ENCODE data around the gene RAD51B. TPM values are rescaled to one million over a fixed set of nuclear protein-coding genes. Genes with fewer than 3 reads are reported as not detected.

Gene RAD51B
- total RNA-seq, 1 donor from 2014 or later, result 28.5 TPM

GRCh38 chr14:68516342-68516741, 696.8 kb downstream of the RAD51B start:
- TF ChIP-seq POLR2AphosphoS5 (IDR thresholded peaks at IDR 0.05; ENCODE audit: insufficient read depth in 1 of 2, low read depth in 1 of 2), result no peak
- no peak for TF ChIP-seq CTCF (IDR thresholded peaks at IDR 0.05)
- no peak for TF ChIP-seq POLR2A (IDR thresholded peaks at IDR 0.05)
- intact Hi-C loops (cut with DNase I), result no loop called here
- Histone ChIP-seq H3K4me1 (peaks cover 83% of the 10 kb centered on the region), H3K27ac (no peak overlapping the region), H3K9me3 (no peaks in the 10 kb centered on the region), H3K4me3 (no peak overlapping the region), H3K27me3 (no peaks in the 10 kb centered on the region), H3K36me3 (no peaks in the 10 kb centered on the region)
- no peak for DNase-seq (ENCODE audit: extremely low spot score in 2 of 2)

DNA sequence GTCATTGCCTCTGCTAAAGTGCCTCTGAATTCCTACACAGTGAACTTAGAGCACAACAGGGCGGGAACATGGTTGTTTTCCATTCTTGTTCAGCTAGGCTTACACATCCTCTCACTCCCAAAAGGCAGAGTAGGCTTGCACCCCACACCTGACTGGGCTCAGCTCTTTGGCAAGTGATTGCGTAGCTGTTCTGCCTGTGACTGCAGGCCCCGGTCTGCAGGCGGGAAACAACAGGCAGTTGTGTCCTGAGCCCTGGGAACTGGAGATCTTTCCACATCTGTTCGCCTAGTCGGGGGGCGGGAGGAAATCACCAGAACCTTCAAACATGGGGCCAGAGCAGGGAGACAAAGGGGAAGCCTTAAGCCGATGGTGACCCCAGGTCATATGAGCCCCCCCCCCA, 698.6 kb downstream of the RAD51B start:
- intact Hi-C loops (cut with DNase I), result no loop called here
- TF ChIP-seq CTCF (IDR thresholded peaks at IDR 0.05) (no peak), POLR2AphosphoS5 (IDR thresholded peaks at IDR 0.05; ENCODE audit: insufficient read depth in 1 of 2, low read depth in 1 of 2) (peak in 1 of 2 donors; percentile 21)
- DNase-seq (ENCODE audit: extremely low spot score in 2 of 2), result peak in 1 of 2 donors; percentile 89
- H3K27me3 ChIP-seq, result no peaks in the 10 kb centered on the region
- peak overlapping the region; percentile 79 for H3K27ac ChIP-seq
- H3K9me3 ChIP-seq, result no peaks in the 10 kb centered on the region
- H3K4me3 ChIP-seq, result no peak overlapping the region
- peaks cover 83% of the 10 kb centered on the region for H3K4me1 ChIP-seq
- H3K36me3 ChIP-seq, result no peaks in the 10 kb centered on the region

GRCh38 chr14:68518761-68519670, 699.4 kb downstream of the RAD51B start:
- H3K4me1 ChIP-seq, result peaks cover 82% of the 10 kb centered on the region
- H3K27ac ChIP-seq, result peak overlapping the region; percentile 79
- peak in 1 of 2 donors; percentile 77 for DNase-seq (ENCODE audit: extremely low spot score in 2 of 2)
- TF ChIP-seq CTCF (IDR thresholded peaks at IDR 0.05) (no peak), POLR2A (IDR thresholded peaks at IDR 0.05) (no peak), POLR2AphosphoS5 (IDR thresholded peaks at IDR 0.05; ENCODE audit: insufficient read depth in 1 of 2, low read depth in 1 of 2) (no peak)
- no peak overlapping the region for H3K4me3 ChIP-seq
- H3K27me3 ChIP-seq, result no peaks in the 10 kb centered on the region
- intact Hi-C loops (cut with DNase I), result no loop called here
- H3K9me3 ChIP-seq, result no peaks in the 10 kb centered on the region
- no peaks in the 10 kb centered on the region for H3K36me3 ChIP-seq

- no peaks in the 10 kb centered on the region for H3K36me3 ChIP-seq
- H3K9me3 ChIP-seq, result no peaks in the 10 kb centered on the region
- intact Hi-C loops (cut with DNase I), result no loop called here
- peaks cover 82% of the 10 kb centered on the region for H3K4me1 ChIP-seq
- DNase-seq (ENCODE audit: extremely low spot score in 2 of 2), result peak in 1 of 2 donors; percentile 49
- H3K27ac ChIP-seq, result peak overlapping the region; percentile 79
- TF ChIP-seq CTCF (IDR thresholded peaks at IDR 0.05), result no peak
- no peak for TF ChIP-seq POLR2AphosphoS5 (IDR thresholded peaks at IDR 0.05; ENCODE audit: insufficient read depth in 1 of 2, low read depth in 1 of 2)
- TF ChIP-seq POLR2A (IDR thresholded peaks at IDR 0.05), result no peak
- no peak overlapping the region for H3K4me3 ChIP-seq
- no peaks in the 10 kb centered on the region for H3K27me3 ChIP-seq
Measured at GRCh38 chr14:68519671-68520187, 700.1 kb downstream of the RAD51B start.

Measured in vagina (tissue), 2 donors.